ENCODE results near the gene PLAU.
A peak's percentile ranks its signal among the peaks of the same experiment; 100 is the strongest.

PLAU gene

DNA sequence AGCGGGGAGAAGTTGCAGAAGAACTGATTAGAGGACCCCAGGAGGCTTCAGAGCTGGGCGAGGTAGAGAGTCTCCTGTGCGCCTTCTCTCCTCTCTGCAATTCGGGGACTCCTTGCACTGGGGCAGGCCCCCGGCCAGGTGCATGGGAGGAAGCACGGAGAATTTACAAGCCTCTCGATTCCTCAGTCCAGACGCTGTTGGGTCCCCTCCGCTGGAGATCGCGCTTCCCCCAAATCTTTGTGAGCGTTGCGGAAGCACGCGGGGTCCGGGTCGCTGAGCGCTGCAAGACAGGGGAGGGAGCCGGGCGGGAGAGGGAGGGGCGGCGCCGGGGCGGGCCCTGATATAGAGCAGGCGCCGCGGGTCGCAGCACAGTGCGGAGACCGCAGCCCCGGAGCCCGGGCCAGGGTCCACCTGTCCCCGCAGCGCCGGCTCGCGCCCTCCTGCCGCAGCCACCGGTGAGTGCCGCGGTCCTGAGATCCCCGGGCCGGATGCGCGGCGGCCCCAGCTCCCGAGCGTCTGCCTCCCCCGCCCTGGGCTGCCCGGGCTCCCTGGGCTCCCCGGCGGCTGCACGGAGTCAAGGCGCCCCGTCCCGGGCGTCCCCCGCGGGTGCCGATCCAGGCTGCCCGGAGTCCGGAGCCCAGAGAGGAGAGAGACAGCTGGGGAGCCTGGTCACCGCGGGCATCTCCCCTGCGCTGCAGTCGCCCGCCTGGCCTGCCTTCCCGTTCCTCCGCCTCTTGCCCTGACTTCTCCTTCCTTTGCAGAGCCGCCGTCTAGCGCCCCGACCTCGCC lies at the start of gene PLAU:
Gene PLAU, plus strand, starts transcription at position 369 of the 789 bp plus-strand sequence. CDS start 424 bp downstream, outside the sequence.
- no peak within 1 kb of the TSS for H3K9ac ChIP-seq
- no peak within 1 kb of the TSS for H3K27ac ChIP-seq
- H3K36me3 ChIP-seq (ENCODE audit: control insufficient read depth, insufficient read depth, low read length), result no peaks in the 10 kb centered on the region
- no peaks in the 10 kb centered on the region for H3K9me3 ChIP-seq (ENCODE audit: control insufficient read depth, low read length)
- peak within 1 kb of the TSS; percentile 3 for H3K4me3 ChIP-seq (ENCODE audit: low read depth, low read length)
- no peaks in the 10 kb centered on the region for H3K27me3 ChIP-seq (ENCODE audit: control insufficient read depth, insufficient read depth, low read length)
- peak within 1 kb of the TSS; percentile 80 for H2AFZ ChIP-seq
- TF ChIP-seq, protein P1, sequence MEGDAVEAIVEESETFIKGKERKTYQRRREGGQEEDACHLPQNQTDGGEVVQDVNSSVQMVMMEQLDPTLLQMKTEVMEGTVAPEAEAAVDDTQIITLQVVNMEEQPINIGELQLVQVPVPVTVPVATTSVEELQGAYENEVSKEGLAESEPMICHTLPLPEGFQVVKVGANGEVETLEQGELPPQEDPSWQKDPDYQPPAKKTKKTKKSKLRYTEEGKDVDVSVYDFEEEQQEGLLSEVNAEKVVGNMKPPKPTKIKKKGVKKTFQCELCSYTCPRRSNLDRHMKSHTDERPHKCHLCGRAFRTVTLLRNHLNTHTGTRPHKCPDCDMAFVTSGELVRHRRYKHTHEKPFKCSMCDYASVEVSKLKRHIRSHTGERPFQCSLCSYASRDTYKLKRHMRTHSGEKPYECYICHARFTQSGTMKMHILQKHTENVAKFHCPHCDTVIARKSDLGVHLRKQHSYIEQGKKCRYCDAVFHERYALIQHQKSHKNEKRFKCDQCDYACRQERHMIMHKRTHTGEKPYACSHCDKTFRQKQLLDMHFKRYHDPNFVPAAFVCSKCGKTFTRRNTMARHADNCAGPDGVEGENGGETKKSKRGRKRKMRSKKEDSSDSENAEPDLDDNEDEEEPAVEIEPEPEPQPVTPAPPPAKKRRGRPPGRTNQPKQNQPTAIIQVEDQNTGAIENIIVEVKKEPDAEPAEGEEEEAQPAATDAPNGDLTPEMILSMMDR (IDR thresholded peaks at IDR 0.05), result no peak
- peaks cover 3% of the 10 kb centered on the region for H3K4me1 ChIP-seq
- H3K79me2 ChIP-seq, result no peaks in the 10 kb centered on the region
- H3K4me2 ChIP-seq (ENCODE audit: low read length), result peak within 1 kb of the TSS; percentile 16

DNA sequence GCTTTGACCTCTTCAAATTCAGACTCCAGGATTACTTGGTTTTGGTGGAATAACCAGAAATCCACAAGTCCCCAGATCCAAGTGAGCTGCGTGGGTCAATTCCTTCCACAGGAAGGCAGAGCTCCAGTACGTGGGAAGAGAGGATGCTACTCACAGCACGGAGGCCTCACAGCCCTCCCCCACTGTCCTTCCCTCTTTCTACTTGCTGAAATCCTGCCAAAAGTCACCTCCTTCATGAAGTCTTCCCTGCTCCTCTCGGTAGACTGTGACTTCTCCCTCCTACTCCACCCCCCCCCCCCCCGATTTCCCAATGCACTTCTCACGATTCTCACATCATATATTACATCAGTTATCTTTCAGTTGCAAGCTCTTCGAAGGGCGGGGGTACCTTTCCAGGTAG lies 48.9 kb upstream of the PLAU start:
- Histone ChIP-seq H3K27me3 (ENCODE audit: control insufficient read depth, insufficient read depth, low read length) (no peaks in the 10 kb centered on the region), H3K9me3 (ENCODE audit: control insufficient read depth, low read length) (no peaks in the 10 kb centered on the region), H2AFZ (no peak overlapping the region), H3K79me2 (peaks cover 5% of the 10 kb centered on the region), H3K4me3 (ENCODE audit: low read depth, low read length) (no peak overlapping the region), H3K36me3 (ENCODE audit: control insufficient read depth, insufficient read depth, low read length) (no peaks in the 10 kb centered on the region), H3K27ac (no peak overlapping the region), H3K4me1 (peaks cover 8% of the 10 kb centered on the region), H3K9ac (no peak overlapping the region), H3K4me2 (ENCODE audit: low read length) (no peak overlapping the region)
- TF ChIP-seq, protein P1 (IDR thresholded peaks at IDR 0.05), result no peak

DNA sequence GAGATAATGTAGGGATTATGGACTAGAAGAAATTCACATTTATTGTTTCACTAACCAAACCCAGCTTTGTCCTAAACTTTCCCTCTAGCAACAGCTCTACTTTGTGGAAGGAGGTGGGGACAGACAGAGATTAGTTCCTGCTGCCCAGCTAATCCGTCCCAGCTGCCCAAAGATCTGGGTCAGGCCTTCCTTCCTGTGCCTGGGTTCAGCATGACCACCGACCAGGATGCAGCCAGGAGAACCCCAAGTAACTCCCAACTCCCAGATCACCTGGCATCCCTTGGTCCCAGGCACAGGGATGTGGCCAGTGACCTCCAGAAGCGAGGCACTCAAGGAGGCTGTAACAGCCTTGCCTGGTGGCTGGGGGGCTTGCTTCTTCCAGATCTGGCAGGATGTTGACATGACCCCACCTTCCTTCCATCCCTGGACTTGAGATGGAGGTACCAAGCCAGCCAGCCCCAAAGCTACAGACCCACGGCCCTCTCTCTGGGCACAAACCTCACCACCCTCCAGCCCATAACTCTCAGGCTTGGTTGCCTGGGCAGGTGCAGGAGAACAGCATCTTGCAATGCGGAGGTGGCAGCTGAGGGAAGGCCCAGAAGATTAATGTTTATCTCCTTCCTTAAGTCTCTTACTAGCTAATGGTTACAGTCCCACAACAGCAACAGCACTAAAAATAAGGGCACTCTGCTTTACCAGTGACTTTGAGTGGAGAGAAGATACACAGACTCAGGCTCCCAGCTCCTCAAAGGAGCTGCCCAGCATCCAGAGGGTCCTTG lies 47.7 kb upstream of the PLAU start:
- H3K4me3 ChIP-seq (ENCODE audit: low read depth, low read length), result no peak overlapping the region
- H3K4me2 ChIP-seq (ENCODE audit: low read length), result no peak overlapping the region
- H3K36me3 ChIP-seq (ENCODE audit: control insufficient read depth, insufficient read depth, low read length), result no peaks in the 10 kb centered on the region
- no peak overlapping the region for H3K9ac ChIP-seq
- TF ChIP-seq, protein P1 (IDR thresholded peaks at IDR 0.05), result no peak
- peaks cover 5% of the 10 kb centered on the region for H3K79me2 ChIP-seq
- no peaks in the 10 kb centered on the region for H3K27me3 ChIP-seq (ENCODE audit: control insufficient read depth, insufficient read depth, low read length)
- H3K9me3 ChIP-seq (ENCODE audit: control insufficient read depth, low read length), result no peaks in the 10 kb centered on the region
- no peak overlapping the region for H3K27ac ChIP-seq
- H3K4me1 ChIP-seq, result peaks cover 8% of the 10 kb centered on the region
- H2AFZ ChIP-seq, result no peak overlapping the region

DNA sequence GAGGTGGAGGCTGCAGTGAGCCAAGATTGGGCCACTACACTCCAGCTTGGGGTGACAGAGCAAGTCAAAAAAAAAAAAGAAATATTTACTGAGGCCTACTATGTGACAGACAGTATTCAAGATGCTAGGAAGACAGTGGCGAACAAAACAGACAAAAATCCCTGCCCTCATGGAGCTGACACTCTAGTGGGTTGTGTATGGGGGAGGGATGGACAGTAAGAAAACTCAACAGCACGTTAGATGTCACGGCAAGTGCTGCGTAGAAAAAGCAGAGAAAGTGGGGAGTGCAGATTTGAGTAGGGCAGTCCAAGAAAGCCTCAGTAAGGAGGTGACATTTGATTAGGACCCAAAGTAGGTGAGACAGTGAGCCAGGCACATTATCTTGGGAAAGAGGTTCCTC lies 46.7 kb upstream of the PLAU start:
- Histone ChIP-seq H3K36me3 (ENCODE audit: control insufficient read depth, insufficient read depth, low read length) (no peaks in the 10 kb centered on the region), H3K4me2 (ENCODE audit: low read length) (no peak overlapping the region), H3K4me1 (peaks cover 8% of the 10 kb centered on the region), H3K9me3 (ENCODE audit: control insufficient read depth, low read length) (no peaks in the 10 kb centered on the region), H2AFZ (no peak overlapping the region), H3K4me3 (ENCODE audit: low read depth, low read length) (no peak overlapping the region), H3K79me2 (peaks cover 5% of the 10 kb centered on the region), H3K9ac (no peak overlapping the region), H3K27ac (no peak overlapping the region), H3K27me3 (ENCODE audit: control insufficient read depth, insufficient read depth, low read length) (no peaks in the 10 kb centered on the region)
- TF ChIP-seq, protein P1 (IDR thresholded peaks at IDR 0.05), result no peak
